ENCODE results near the gene ZNF639.

DNA sequence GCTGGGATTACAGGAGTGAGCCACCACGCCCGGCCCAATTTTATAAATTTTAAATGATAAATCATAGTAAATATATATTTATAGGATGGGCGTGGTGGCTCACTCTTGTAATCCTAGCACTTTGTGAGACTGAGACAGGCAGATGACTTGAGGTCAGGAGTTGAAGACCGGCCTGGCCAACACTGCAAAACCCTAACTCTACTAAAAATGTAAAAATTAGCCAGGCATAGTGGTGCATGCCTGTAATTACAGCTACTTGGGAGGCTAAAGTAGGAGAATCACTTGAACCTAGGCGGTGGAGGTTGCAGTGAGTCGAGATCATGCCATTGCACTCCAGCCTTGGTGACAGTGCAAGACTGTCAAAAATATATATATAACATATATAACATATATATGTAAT, 51.1 kb downstream of the ZNF639 start:
- TF ChIP-seq POLR2A (IDR thresholded peaks at IDR 0.05) = no peak
- TF ChIP-seq, protein P1, sequence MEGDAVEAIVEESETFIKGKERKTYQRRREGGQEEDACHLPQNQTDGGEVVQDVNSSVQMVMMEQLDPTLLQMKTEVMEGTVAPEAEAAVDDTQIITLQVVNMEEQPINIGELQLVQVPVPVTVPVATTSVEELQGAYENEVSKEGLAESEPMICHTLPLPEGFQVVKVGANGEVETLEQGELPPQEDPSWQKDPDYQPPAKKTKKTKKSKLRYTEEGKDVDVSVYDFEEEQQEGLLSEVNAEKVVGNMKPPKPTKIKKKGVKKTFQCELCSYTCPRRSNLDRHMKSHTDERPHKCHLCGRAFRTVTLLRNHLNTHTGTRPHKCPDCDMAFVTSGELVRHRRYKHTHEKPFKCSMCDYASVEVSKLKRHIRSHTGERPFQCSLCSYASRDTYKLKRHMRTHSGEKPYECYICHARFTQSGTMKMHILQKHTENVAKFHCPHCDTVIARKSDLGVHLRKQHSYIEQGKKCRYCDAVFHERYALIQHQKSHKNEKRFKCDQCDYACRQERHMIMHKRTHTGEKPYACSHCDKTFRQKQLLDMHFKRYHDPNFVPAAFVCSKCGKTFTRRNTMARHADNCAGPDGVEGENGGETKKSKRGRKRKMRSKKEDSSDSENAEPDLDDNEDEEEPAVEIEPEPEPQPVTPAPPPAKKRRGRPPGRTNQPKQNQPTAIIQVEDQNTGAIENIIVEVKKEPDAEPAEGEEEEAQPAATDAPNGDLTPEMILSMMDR (IDR thresholded peaks at IDR 0.05) = no peak
